Karpas-422 (cell line): ENCODE results near the gene SLC29A2. TPM values are rescaled to one million over a fixed set of nuclear protein-coding genes. Genes with fewer than 3 reads are reported as not detected.
A peak's percentile ranks its signal among the peaks of the same experiment; 100 is the strongest.

ENCODE experiments used
- DNase-seq: peaks from one replicate; pipeline ENCODE4 v3.0.0-alpha.2; 2015
- H2AFZ ChIP-seq: fragments of 200-600 bp; sonication (generic); 2 replicates; pipeline ENCODE4 v1.6.1; 2014; ENCODE audit warnings: antibody characterized with exemption, low read length, mixed read lengths
- H3K27ac ChIP-seq: fragments of 200-600 bp; sonication (generic); 2 replicates; pipeline ENCODE4 v1.5.1; 2014; ENCODE audit warnings: mild to moderate bottlenecking, low read length, moderate library complexity
- H3K27me3 ChIP-seq: fragments of 200-600 bp; sonication (generic); 2 replicates; pipeline ENCODE4 v1.6.1; 2014; ENCODE audit warnings: low read length, mixed read lengths
- H3K36me3 ChIP-seq: fragments of 200-600 bp; sonication (generic); 2 replicates; pipeline ENCODE4 v1.6.1; 2014; ENCODE audit warnings: low read length, mixed read lengths; ENCODE audit not compliant: insufficient read depth
- H3K4me1 ChIP-seq: fragments of 200-600 bp; sonication (generic); 2 replicates; pipeline ENCODE4 v1.6.1; 2014; ENCODE audit warnings: mild to moderate bottlenecking, low read length, mixed read lengths
- H3K4me2 ChIP-seq: fragments of 200-600 bp; sonication (generic); 2 replicates; pipeline ENCODE4 v1.6.1; 2014; ENCODE audit warnings: low read length, low read depth, mild to moderate bottlenecking; ENCODE audit not compliant: poor library complexity, severe bottlenecking
- H3K4me3 ChIP-seq: fragments of 200-600 bp; sonication (generic); 2 replicates; pipeline ENCODE4 v1.5.1; 2014; ENCODE audit warnings: mild to moderate bottlenecking, antibody characterized with exemption, low read length, mixed read lengths
- H3K79me2 ChIP-seq: fragments of 200-600 bp; sonication (generic); 2 replicates; pipeline ENCODE4 v1.6.1; 2014; ENCODE audit warnings: mild to moderate bottlenecking, low read length, mixed read lengths
- H3K9ac ChIP-seq: fragments of 200-600 bp; sonication (generic); 2 replicates; pipeline ENCODE4 v1.6.0; 2014; ENCODE audit warnings: low read length
- H3K9me2 ChIP-seq: fragments of 200-600 bp; sonication (generic), shearing (Covaris generic); replicated peaks from 2 replicates; pipeline ENCODE4 v1.6.0; 2014; ENCODE audit warnings: mild to moderate bottlenecking, low read length, moderate library complexity; ENCODE audit not compliant: insufficient read depth
- H3K9me3 ChIP-seq: fragments of 300-700, 200-600 bp; sonication (generic); 2 replicates; pipeline ENCODE4 v1.6.1; 2014; ENCODE audit warnings: low read length, mixed read lengths
- H4K20me1 ChIP-seq: fragments of 200-600 bp; sonication (generic); 2 replicates; pipeline ENCODE4 v1.6.1; 2014; ENCODE audit warnings: mild to moderate bottlenecking, antibody characterized with exemption, low read length, low read depth; ENCODE audit not compliant: insufficient read depth
- total RNA-seq: library from RNA; depleted of rRNA; stranded (reverse); fragments of >200 nt; shearing (Covaris generic); gene quantifications from 2 replicates; pipeline ENCODE4 v1.2.3, GENCODE V29; 2014; ENCODE audit warnings: low replicate concordance

The SLC29A2 gene
- total RNA-seq, 1 experiment from 2014 or later: 0.15 TPM

DNA sequence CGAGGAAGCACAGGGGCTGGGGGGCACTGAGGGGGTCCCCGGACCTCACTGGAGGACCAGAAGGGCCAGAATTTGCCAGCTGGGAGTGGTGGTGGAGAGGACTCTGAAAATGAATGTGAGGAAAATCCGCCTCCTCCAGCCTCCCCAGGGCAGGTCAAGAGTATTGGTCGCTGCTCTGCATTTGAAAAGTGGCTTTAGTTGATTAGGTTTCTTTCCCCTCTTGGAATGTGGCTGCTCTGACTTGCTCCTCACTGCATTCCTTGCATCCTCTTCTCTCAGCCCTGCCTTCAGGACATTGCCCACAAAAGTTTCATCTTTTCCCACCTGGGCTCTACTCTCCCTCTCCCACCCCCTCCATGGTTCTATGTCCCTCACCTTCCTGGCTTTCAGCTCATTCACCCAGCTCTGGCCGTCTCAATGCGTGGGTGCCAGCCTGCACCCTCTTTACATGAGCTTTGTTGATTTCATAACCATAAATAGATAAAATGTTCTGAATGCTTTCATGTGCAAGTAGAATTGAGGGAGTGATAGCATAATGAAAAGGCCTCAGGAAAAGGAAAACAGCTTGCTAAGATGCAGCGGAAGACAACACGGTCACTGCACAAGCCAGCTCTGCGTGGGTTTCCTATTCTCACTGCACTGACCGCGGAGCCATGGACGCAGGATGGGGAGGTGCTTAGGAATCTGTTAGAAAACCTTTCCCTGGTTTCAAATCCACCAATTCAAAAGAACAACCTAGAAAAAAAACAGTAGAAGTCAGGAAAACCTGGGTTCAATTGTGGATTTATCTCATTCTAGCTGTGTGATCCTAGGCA lies 42.8 kb upstream of the SLC29A2 start:
- H3K27ac ChIP-seq: no peak overlapping the region
- no peaks in the 10 kb centered on the region for H3K9me3 ChIP-seq
- H3K36me3 ChIP-seq: no peaks in the 10 kb centered on the region
- H3K9me2 ChIP-seq: no peaks in the 10 kb centered on the region
- no peaks in the 10 kb centered on the region for H3K27me3 ChIP-seq
- no peaks in the 10 kb centered on the region for H3K79me2 ChIP-seq
- H3K4me2 ChIP-seq: no peak overlapping the region
- DNase-seq: no peak
- peaks cover 4% of the 10 kb centered on the region; the same call in 1 of the 2 replicates for H4K20me1 ChIP-seq
- H3K4me1 ChIP-seq: peaks cover 7% of the 10 kb centered on the region; the same call in 1 of the 2 replicates
- no peak overlapping the region for H3K4me3 ChIP-seq
- no peak overlapping the region for H2AFZ ChIP-seq
- H3K9ac ChIP-seq: no peak overlapping the region

DNA sequence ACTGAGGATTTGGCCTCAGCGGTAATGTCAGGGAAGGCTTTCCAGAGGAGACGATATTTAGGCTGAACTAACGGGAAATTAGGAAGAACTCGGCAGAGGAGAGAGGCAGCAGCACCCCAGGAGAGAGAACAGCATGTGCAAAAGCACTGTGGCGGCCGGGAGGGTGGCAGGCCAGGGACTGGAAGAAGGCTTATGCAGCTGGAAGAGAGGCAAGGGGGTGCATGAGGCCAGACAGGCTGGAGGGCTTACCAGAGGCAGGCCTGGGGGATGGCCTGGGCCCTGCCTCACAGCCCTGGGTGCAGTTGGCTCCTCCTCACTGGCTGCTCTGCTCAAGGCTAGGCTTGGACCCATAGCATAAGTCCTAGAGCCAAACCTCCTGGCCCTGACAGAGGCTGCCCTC lies 41.6 kb upstream of the SLC29A2 start:
- Histone ChIP-seq H3K4me2 (no peak overlapping the region), H3K9me3 (no peaks in the 10 kb centered on the region), H3K79me2 (no peaks in the 10 kb centered on the region), H3K27ac (no peak overlapping the region), H3K4me1 (peaks cover 11% of the 10 kb centered on the region), H3K27me3 (no peaks in the 10 kb centered on the region), H2AFZ (no peak overlapping the region), H4K20me1 (peaks cover under 1% of the 10 kb centered on the region; the same call in 1 of the 2 replicates), H3K9me2 (no peaks in the 10 kb centered on the region), H3K9ac (no peak overlapping the region), H3K36me3 (no peaks in the 10 kb centered on the region), H3K4me3 (no peak overlapping the region)
- DNase-seq: no peak

DNA sequence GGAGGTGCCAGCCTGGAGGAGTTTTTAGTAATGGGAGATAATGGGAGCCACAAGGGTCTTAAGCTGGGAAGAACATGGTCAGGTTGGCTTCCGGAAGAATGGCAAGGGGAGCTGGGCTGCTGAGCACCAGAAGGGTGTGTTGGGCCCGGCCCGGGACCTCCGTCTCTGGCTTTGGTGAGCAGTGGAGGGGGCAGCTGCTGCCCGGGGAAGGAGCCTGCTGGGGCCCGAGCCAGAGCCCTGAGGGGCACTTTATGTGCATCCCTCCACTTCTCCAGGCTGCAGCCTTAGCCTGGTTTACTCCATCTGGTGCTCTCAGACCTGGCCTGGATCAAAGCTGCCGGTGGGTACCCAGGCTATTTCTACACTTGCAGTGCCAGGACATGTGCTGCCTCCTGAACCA lies 40.5 kb upstream of the SLC29A2 start:
- Histone ChIP-seq H3K9me2 (no peaks in the 10 kb centered on the region), H3K27ac (no peak overlapping the region), H2AFZ (no peak overlapping the region), H3K79me2 (no peaks in the 10 kb centered on the region), H3K4me2 (no peak overlapping the region), H4K20me1 (no peaks in the 10 kb centered on the region), H3K4me1 (peaks cover 6% of the 10 kb centered on the region), H3K9ac (no peak overlapping the region), H3K36me3 (no peaks in the 10 kb centered on the region), H3K9me3 (no peaks in the 10 kb centered on the region), H3K4me3 (no peak overlapping the region), H3K27me3 (no peaks in the 10 kb centered on the region)
- no peak for DNase-seq

DNA sequence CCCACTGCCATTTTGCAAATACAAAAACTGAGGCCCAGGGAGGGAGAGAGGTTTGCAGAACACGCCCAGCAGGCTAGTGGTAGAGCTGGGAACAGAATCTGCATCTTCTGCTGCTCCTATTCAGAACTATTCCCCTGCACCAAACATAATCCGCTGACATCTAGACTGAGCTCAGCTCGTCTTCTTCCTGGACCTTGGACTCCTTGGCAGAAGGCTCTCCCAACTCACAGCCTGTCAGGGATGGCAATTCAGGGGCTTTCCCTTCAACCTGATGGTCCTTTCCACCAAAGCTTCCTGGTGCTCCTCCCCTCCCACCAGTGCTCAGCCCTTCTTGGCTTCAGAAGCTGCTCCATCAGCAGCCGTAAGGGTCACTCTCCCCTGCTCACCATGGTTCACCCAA lies 39.8 kb upstream of the SLC29A2 start:
- no peaks in the 10 kb centered on the region for H3K27me3 ChIP-seq
- DNase-seq: no peak

DNA sequence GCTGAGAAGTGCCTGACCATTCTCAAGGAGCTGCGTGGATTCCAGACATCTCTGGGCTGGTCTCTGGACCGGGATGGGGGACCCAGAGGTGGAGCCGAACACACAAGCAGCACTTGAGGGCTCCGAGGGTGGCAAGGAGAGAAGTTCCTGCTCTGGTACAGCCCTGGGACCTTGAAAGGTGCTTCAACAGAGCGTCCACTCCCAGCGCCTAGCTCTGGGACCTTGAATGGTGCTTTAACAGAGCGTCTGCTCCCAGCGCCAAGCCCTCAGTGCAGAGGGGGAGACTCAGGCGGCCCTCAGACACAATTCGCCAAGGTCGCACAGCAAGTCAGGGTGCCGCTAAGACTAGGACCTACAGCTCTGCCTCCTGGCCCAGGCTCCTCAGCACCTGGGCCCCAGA lies 38.6 kb upstream of the SLC29A2 start:
- H3K4me1 ChIP-seq: peaks cover 6% of the 10 kb centered on the region
- no peak overlapping the region for H2AFZ ChIP-seq
- peak; percentile 44 for DNase-seq
- H3K9ac ChIP-seq: no peak overlapping the region
- no peak overlapping the region for H3K4me2 ChIP-seq
- H3K9me3 ChIP-seq: no peaks in the 10 kb centered on the region
- no peak overlapping the region for H3K4me3 ChIP-seq
- H4K20me1 ChIP-seq: no peaks in the 10 kb centered on the region
- H3K79me2 ChIP-seq: no peaks in the 10 kb centered on the region
- no peak overlapping the region for H3K27ac ChIP-seq
- H3K9me2 ChIP-seq: no peaks in the 10 kb centered on the region
- no peaks in the 10 kb centered on the region for H3K27me3 ChIP-seq
- no peaks in the 10 kb centered on the region for H3K36me3 ChIP-seq

More for the DNA sequence above, 39.8 kb upstream of the SLC29A2 start:
- Histone ChIP-seq H4K20me1 (no peaks in the 10 kb centered on the region), H3K36me3 (no peaks in the 10 kb centered on the region), H3K4me1 (peaks cover 6% of the 10 kb centered on the region), H3K9me3 (no peaks in the 10 kb centered on the region), H3K4me3 (no peak overlapping the region), H3K9me2 (no peaks in the 10 kb centered on the region), H3K4me2 (no peak overlapping the region), H3K79me2 (no peaks in the 10 kb centered on the region), H3K27ac (no peak overlapping the region), H2AFZ (no peak overlapping the region), H3K9ac (no peak overlapping the region)

DNA sequence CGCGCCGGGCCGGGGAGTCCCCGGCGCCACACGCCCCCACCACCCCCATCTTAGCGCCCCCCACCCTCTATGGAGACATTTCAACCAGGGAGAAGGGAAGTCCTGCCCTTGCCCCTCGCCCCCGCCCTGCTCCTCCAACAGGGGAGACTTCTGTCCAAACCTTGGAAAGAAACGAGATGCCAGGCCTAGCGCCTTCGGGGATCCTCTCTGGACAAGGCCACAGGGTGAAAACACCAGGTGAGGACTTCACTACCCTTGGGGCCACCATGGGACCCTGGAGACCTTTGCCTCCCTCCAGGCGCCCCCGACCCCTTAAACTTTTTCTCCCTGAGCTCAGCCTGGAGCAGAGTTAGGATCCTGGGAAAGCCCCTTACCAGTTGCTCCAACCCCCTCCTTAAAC lies 37.7 kb upstream of the SLC29A2 start:
- no peaks in the 10 kb centered on the region for H3K9me3 ChIP-seq
- H3K4me3 ChIP-seq: peak overlapping the region; percentile 64; the same call in 1 of the 2 replicates
- no peak for DNase-seq
- H3K9me2 ChIP-seq: no peaks in the 10 kb centered on the region
- H3K4me1 ChIP-seq: peaks cover 6% of the 10 kb centered on the region
- H3K79me2 ChIP-seq: no peaks in the 10 kb centered on the region
- no peak overlapping the region for H3K27ac ChIP-seq
- no peaks in the 10 kb centered on the region for H3K36me3 ChIP-seq
- no peak overlapping the region for H2AFZ ChIP-seq
- peak overlapping the region; percentile 68 for H3K4me2 ChIP-seq
- H4K20me1 ChIP-seq: no peaks in the 10 kb centered on the region
- H3K9ac ChIP-seq: peak overlapping the region; percentile 47; the same call in 1 of the 2 replicates
- no peaks in the 10 kb centered on the region for H3K27me3 ChIP-seq

DNA sequence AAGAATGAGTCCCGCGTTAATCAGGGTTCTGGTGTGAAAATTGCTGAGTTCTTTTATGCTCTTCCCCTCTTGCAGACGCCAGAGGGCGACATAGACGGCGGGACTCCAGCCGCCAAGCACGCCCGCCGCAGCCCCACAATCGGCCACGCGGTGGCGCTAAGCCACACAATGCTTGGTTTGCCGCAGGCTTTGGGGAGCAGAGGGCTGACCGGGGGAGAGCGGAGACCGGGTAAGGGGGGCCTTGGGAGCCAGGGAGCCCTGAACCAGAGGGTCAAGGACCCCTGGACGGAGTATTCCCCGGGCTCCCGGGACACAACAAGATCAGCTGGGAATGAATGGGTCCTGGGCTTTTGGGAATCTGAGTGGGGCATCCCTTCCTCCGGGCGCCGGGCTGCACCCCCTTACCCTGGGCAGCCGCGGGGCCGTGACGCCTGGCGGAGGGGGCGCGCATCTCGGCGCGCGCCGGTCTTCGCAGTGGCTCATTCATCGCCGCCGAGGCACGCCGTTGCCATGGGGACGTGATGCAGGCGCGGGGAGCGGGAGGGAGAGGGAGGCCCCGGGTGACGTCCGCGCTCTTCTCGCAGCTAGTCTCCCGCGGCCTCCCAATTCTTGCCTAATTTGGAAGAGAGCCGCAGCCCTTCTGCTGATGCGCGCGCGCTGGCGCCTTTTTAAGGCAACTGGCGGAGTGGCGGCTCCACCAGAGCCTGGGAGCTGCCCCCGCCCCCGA lies 37.1 kb upstream of the SLC29A2 start:
- H3K27ac ChIP-seq: no peak overlapping the region
- H3K4me3 ChIP-seq: peak overlapping the region; percentile 64
- H3K4me2 ChIP-seq: peak overlapping the region; percentile 68
- no peaks in the 10 kb centered on the region for H3K27me3 ChIP-seq
- H4K20me1 ChIP-seq: no peaks in the 10 kb centered on the region
- peaks cover 6% of the 10 kb centered on the region for H3K4me1 ChIP-seq
- H3K9ac ChIP-seq: peak overlapping the region; percentile 47
- H3K9me3 ChIP-seq: no peaks in the 10 kb centered on the region
- H3K9me2 ChIP-seq: no peaks in the 10 kb centered on the region
- 0 out of 2 replicates have a peak overlapping the region, but pooled peaks have one; percentile 54 for H2AFZ ChIP-seq
- no peaks in the 10 kb centered on the region for H3K79me2 ChIP-seq
- H3K36me3 ChIP-seq: no peaks in the 10 kb centered on the region
- peak; percentile 95 for DNase-seq

DNA sequence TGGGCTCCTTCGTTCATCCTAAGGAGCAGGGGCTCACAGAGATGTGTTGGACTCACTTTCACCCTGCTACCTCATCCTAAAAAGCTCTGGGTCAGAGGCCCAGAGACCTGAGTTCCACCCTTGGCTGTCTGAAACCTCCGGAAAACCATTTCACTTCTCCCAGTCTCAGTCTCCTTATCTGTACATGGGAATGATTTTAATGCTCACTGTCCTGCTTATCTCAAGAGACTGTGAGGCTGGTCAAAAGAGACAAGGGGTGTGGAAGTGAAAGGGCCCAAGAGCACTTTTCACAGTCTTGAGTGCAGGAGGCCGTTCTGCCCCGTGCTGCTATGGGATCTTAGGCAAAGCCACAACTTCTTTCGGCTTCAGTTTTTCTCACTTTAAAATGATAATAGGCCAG lies 36.1 kb upstream of the SLC29A2 start:
- Histone ChIP-seq H4K20me1 (no peaks in the 10 kb centered on the region), H3K27me3 (no peaks in the 10 kb centered on the region), H3K9ac (no peak overlapping the region), H2AFZ (no peak overlapping the region), H3K4me3 (no peak overlapping the region), H3K9me2 (no peaks in the 10 kb centered on the region), H3K36me3 (no peaks in the 10 kb centered on the region), H3K27ac (no peak overlapping the region), H3K79me2 (no peaks in the 10 kb centered on the region), H3K4me1 (peaks cover 6% of the 10 kb centered on the region), H3K9me3 (no peaks in the 10 kb centered on the region), H3K4me2 (no peak overlapping the region)
- no peak for DNase-seq
